ENCODE data around the gene FSTL1.

Gene FSTL1

DNA sequence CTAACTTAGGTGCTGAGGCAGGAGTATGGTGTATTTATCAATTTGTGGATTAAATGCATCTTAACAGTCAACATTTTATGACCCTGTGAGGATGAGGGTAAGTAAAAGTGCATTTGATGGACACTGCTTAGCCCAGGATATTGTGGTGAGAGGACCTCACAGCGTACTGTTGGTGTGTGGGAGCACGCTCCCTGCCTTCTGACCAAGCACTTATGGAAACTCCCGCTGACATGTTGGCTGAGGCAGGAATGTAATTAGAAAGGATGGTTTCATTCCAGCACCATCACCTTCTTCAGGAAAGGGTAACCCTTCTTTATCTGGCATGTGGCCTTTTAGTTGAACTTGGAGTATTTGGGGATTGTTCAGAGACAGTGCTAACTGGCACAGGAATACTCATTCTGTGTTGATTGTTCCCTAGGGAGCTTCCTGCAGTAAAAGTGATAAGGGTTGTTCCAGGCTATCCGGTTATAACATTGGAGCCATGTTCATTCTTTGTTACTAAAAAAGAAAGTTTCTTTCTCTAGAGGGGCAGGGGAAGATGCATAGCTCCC lies 11.7 kb upstream of the FSTL1 start:
- DNase-seq = no peak

DNA sequence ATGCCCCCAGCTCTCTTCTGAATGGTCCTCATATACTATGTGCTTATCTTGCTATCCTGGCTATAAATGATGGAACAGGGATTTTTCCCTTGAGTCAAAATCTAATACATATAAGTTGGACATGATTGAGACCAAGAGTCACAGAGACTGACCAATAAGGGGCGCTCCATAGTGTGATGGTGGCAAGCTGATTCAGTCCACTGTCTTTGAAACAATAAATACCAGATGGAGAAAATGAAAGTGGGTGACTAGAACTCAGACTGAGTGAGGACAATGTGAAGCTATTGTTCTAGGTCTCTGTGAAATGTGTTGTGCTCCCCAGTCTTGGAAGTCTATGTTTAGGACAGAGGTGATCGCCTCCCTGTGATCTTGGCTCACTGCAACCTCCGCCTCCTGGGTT lies 10.6 kb upstream of the FSTL1 start:
- no peak for DNase-seq

DNA sequence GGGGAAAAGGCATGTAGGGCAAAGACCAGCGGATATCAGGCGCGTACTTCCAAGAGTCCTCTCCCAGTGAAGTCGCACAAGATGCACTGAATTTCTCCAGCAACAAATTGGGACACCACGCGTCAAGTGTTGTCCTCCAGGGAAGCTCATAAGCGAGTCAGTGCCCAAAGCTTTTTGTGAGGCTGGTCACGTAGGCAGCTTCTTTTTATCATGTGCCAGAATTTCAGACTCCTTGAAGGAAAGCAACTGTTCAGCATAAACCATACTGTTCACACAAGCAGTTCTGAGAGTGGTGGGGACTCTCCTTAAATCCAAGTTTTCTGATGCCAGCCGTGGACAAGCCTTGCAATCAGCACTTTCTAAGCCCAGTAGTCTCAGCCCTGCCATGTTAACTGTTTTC lies 10.1 kb upstream of the FSTL1 start:
- no peak for DNase-seq

DNA sequence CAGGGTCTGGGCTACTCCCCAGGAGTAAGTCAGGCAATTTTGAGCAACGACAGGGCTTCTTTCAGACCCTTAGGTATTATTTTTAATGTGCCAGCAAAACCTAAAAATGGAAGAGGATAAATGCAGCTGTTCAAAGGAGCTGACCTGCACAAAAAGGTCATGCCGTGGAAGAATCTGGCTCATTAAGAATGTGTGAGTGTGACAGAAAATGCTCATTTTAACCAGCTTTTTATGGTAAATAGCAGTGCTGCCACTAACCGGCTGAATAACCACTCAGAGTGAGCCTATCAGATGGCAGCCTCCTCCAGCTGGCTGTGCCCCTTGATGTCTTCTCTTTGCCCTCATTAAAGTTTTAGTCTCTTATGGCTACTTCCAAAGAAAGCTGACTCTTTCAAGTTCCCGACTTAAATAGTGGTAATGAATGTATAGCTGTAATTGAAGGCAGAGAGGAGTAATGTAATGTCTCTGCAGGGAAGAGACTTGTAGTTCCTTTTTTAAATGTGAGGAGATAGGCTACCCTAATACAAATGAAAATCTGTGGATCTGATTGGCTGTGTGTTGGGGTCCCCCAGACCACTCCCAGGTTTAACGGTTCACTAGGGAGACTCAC lies 9.5 kb upstream of the FSTL1 start:
- no peak for DNase-seq

DNA sequence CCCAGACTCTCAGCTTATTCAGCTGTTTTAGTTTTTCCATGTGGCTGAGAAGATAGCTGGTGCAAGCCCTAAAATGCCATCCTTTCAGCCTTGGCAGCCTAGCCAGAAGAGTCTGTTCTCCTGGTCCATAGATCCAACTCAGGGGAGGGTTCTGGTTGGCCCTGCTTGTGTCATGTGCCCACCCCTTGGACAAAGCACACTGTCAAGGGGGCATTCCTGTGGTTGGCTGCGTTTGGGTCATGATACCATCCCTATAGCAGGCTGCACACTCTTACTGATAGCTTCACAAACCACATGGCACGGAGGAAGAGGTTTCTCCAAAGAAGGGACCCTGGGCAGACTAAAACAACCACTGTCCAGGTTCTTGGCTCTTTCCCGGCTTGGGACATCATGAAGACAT lies 8.4 kb upstream of the FSTL1 start:
- no peak for DNase-seq

DNA sequence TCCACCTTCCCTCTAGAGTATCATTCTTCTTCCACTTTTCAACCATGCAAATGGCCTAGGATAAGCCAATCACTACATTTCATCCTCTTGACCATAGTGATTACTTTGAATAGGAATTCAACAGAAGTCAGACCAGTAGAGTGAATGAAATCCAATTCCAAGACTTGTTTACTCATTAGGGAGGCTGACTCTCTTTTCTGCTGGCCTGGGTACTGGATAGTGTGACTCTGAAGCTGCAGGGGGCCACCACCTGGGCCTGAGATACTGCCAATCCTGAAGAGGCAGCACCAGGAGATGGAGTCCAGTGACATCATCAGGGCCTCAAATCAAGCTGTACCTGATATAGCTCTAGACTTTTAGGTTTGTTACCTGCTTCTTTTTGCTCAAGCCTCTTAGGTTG lies 7.0 kb upstream of the FSTL1 start:
- no peak for DNase-seq

DNA sequence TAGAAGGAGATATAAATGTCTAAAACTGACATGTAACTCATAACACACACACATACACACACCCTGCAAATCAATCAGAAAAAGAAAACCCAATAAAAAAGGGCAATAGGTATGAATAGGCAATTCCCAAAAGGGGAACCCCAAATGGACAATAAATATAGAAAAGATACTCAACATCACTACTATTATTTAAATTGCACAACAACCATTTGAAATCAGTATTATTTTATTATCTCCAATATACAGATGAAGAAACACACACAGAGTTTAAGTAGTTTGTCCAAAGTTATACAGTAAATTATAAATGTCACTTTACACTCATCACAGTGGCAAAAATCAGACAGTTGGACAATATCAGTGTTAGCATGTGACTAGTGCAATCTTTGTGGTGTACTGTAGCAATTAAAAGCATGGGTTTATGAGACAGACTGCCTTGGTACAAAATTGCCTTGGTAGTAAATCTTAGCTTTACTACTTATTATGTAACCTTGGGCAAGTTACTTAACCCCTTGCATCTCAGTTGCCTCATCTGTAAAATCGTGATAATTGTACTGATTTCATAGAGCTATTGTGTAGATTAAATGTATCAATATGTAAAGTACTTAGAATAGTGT lies 3.4 kb upstream of the FSTL1 start:
- DNase-seq = no peak

DNA sequence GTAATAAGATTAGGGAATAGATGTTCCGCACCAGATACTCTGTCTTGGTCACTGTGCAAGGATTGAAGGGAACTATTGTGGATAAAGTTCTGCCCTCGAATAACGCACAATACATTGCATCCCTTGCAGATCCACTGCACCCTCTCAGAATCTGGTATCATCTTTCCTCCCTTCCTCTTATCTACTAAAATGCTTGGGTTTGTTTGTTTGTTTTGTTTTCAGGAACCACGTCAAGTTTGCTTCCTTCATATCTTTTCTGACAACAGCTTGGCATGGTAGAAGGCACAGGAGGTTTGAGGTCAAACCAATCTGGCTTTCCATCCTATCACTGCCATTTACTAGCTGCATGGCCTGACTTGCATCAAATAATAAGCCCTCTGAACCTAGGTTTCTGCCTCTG lies 2.0 kb upstream of the FSTL1 start:
- no peak for DNase-seq

DNA sequence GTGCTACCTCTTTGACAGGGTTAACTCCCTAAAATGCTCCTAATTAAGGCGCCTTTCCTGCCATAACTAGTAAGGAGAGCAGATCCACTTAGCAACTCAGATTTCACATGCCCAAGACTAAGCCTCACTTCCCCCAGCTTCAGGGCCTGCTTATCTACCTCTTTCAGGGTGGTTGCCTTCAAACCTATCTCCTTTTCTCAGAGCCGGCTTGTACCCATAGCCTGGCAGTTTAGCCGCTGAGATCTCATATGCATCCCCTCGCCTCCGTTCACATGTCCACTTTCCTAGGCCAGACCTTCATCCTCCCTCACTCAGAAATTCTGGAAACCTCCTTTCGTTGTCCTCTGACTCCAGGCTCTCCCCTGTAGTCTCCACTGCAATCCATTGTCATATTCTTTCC lies 1.0 kb upstream of the FSTL1 start:
- no peak for DNase-seq

DNA sequence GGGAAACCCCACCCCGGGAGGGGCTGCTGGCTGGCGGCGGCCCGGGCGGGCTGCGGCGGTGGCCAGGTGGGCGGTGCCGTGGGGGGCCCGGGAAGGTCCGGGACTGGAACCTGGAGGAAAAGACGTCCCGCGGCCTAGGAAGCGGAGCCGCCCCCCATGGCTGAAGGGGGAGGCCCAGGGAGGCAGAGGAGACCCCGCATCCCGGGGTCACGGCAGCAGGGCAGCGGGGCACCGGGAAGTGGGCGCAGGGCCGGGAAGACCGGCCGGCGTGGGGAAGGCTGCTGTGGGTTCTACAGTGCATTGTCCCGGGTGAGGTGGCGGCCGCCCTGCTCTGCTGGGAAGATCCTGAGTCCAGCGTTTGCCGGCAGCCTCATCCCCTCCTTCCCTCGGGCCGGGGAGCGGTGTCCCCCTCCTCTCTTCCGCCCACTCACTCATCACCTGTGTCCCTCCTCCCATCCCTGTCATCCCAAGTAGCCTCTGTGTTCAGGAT lies 525 bp upstream of the FSTL1 start:
- DNase-seq = no peak

DNA sequence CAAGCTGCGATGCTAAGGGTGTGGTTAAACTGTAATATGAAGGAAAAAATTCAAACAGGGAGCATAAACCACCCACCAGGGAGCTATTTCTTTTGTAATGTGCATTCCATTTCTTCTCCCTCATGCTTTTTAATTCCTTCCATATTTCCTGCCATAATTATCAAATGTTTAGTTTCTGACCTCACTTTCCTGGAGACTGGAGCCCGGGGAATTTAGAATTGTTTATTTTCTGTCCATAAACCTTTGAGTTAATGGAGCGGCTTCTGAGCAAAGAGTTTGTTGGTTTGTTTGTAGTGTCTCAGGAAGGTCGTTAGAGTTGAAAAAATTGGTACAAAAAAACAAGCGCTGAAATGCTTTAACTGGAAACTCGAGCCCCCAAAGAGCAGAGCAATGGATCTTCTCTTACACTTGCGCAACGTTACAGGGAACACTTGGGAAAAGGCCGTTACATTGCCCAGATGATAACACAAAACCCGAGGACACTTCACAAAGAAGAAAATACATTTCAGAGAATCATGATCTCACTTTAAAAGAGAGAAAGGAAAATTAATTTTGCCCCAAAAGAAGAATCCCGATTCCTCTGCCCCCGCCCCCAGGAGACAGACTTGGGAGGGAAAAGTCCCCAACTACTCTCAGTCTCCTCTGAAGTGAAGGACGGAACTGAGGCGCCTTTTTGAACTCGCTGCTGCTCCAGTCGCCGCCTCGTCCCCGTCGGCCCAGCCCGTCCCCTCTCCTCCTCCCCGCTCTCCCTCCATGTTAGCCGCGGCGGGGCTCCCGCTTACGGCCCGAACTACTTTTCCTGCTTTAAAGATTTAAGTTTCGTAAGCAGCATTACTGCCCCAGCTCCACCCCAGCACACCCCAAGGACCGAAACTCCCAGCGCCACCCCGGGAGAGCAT lies 842 bp downstream of the FSTL1 start:
- DNase-seq = no peak

DNA sequence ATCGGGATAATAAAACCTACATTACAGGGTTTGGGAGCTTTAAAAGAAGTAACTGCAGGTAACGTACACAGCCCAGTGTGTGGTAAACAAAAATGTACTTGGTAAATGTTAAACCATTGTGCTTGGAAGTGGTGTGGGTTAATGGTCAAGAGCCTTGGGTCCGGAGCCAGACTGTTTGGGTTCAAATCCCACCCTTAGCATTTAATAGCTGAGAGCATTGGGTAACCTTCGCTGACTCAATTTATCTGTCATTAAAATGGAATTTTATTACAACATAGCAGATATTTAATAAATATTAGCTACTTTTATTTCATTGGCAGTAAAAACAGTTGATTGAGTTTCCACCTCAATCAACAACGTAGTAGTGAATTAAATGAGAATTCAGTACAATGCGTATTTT lies 1.5 kb downstream of the FSTL1 start:
- DNase-seq = no peak

DNA sequence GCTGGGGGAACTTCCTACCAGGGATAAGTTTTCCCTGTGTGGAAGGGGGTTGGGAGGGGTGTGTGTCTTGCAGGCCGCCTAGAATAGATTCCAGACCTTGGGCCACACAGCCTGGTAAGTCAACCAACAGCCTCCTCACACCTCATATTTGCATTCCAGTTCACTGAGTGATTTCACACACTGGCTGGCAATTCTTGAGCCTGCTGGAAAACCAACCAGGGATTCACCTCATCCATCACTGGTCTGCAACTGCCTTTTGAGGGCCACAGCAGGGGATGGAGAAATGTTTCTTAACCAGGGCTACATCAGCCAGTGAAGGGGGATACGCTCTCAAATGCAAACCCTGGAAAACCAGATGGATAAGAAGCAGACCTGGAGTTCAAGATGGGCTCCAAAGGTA lies 2.0 kb downstream of the FSTL1 start:
- no peak for DNase-seq

DNA sequence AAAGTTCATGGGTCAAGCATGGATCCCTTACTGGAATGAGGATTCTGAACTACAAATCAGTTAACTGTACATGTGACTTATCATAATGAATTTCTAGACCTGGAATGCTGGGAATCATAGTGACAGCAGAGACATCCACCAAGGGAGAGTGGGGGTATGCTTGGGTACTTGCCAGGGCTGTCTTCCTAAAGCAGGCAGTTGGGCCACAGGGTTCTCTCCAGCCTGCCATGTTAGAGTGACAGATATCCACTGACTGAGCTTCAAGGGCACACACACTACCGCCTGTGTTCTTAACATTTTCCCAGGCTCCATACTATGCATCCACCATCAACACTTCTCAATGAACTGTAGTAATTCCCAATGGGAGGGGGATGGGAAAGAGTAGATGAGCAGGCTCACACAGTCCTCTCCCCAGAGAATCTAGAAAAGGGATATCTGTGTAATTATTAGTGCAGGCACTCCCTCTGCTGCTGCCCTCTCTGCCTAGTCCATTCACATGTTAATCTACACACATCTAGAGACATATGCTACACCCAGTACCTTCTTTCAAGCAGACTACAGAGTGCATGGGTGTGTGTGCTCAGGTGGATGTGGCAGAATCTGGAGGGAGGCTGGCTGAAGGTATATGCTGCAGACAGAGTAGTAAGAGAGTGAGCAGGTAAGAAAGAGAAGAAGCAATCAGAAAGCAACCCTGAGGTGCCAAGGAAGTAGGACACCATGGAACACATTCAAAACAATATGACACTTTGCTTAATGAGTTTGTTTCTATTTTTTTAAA lies 3.7 kb downstream of the FSTL1 start:
- no peak for DNase-seq

DNA sequence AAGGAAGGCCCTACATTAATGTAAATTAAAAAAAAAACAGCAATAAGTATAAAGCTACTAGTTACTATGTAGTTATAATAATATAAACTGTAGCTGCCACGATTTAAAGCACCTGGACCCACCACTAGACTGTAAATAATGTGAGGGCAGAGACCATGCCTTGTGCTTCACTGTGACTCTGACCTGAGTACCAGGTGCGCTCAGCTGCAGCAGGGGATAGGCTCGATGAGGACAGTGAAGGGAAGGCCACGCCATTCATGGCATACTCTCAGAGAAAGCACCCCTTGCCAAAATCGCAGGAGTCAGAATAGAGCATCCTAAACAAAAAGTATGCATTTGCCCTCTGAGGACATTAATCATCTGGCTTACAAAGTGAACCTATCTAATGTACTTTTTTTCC lies 5.1 kb downstream of the FSTL1 start:
- no peak for DNase-seq

DNA sequence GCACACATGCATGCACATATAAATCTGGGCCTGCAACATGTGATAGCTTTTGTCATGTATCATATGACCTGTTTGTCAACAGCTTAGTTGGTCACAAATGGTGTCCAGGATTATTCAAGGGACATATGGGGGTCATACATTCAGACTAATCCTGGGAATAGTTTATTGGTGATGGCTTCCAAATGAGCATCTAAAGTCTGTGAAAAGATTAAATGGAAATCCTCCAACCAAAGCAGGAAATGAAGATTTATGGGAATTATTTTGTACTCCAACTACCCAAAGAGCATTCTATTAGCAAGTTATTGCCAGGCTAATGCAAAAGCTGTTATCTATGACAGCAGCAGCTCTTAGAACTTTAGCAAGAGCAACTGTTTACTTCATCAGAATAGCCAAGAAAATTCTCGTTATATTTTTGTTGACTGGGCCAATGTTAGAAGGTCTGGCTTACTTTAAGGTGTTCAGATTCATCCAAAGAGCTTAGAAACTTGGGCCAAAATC lies 7.1 kb downstream of the FSTL1 start:
- DNase-seq = no peak

DNA sequence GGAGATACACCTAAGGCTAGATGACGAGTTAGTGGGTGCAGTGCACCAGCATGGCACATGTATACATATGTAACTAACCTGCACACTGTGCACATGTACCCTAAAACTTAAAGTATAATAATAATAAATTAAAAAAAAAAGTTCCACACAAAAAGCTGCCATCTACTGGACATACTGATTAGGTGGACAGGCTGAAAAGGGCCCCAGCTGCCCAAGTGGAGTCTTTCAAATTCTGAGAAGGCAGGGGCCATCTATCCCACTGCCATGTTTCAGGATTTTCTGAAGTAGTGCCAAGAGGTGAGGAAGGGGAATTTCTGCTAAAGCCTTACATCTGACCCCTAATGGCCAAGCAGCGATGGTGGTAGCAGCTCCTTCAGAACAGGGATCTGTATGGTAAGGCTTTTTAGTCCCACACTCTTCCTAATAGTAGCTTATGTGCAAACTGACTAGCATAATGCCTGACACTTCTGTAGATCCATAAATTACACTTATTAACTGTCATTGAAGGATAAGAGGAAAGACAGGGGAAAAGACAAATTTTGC lies 7.7 kb downstream of the FSTL1 start:
- DNase-seq = no peak

DNA sequence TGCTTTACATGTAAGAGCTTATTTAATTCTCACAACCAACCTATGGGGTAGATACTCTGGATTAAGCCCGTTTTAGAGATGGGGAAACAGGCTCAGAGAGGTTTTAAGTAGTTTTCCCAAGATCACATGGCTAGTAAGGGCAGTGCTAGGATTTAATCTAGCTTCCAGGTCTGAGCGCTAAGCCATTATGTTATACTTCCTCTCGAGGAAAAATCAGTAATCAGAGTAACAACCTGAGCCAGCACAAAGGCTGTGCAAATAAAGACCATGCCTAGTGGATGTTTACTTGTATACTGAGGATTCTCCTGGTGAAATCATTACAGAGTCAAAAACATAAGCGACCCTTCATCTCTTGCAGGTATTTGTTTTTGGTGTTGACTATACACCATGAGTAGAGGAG lies 9.0 kb downstream of the FSTL1 start:
- no peak for DNase-seq

DNA sequence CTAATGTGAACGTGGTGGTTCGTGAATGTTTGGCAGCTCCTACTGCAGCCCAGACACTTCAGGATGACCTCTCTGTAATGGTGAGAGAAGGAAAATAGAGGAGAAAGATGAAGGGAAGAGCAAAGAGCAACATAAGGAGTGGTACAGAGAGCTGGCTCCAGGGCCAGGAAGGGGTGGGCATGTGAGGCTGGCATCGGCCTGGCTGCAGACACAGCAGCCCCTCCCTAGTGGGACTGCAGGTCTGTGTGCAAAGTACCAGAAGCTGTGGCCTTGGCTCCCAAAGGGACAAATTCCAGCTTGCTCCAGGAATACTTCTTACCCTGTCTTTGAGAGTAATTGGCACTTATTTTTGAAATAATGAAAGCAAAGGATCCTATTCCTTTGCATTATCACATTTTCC lies 10.0 kb downstream of the FSTL1 start:
- DNase-seq = no peak

DNA sequence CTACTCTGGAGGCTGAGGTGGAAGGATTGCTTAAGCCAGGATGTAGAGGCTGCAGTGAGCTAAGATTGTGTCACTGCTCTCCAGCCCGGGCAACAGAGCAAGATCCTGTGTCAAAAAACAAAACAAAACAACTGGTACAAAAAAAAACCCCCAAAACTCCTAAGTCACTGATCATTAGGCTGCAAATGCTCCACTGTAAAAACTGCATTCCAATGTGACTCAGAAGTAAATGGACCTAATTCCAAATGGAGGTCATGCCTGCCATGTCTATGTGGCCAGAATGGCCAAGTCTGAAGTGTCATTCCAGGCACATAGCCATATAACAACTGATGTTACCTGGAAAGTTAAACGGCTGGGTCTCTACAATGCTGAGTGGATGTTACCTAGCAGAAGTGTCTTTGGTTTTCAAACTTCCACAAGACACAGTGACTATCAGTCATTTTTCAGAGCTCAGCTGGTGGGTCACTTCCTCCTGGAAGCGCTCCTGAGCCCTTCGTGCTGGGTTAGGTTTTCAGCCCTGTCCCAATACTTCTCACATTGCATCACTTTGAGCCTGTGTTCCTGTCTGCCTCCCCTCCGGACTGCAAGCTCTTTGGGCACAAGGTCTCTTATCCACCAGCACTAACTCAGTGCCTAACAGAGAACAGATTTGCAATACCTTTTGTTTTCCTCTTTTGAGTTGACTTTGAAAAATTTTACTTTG lies 10.6 kb downstream of the FSTL1 start:
- no peak for DNase-seq

DNA sequence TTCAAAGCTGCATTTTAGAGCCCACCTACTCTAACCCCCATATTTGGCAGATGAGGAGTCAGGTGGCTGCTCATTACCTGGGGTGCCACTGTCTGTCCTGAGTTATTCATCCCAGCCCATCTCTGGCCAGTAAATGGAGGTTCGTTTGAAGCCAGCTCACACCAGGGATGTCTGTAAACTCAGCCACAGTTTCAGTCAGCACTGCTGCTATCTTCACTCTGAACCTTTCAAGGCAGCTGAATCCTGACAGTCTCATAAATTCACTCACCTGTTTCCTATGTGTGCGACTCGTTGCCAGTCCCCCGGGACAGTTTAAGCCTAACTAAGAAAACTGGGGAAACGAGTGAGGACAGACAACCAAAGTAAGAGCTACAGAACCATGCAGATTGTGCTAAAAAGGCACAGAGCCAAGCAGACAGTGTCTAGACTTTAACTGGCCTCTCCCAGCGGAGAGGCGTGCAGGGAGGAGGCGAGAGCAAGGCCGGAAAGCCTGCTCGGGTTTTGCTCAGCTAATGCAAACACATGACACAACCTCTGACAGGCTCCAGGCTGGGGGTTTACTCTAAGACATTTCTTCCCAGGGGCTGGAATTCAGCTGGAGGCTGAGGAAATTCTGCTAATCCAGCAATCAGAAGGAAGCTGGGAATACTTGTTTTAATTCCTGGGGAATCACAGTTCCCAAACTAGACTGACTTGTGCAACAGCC lies 12.0 kb downstream of the FSTL1 start:
- DNase-seq = no peak

Measured in activated CD4-positive, alpha-beta T cell treated with anti-CD3 and anti-CD28 coated beads for 1 hour (primary cell).